IMR-90 (cell line): ENCODE data around the gene KIR3DL1. TPM values are rescaled to one million over a fixed set of nuclear protein-coding genes. Genes with fewer than 3 reads are reported as not detected.
"Not testable (repeated sequence)": the region's sequence is repeated elsewhere in the genome, so short reads cannot be mapped to it uniquely, and the experiment has no call there.

Source experiments
- ATAC-seq: fragments of 200-7000 bp; cut with Tn5 transposase; 2 replicates; pipeline ENCODE4 v1.9.1; 2020; ENCODE audit warnings: low read depth, mild to moderate bottlenecking, moderate library complexity
- BruUV-seq: library from RNA; stranded (reverse); fragments of 400-500 nt; replicated peaks from 2 replicates; lab custom pipeline; 2021; lab: Mats Ljungman, UMichigan
- CTCF ChIA-PET: fragments of 300-600 bp; formaldehyde crosslinking; extraction: SDS; loops from one replicate; lab custom pipeline; 2021; ENCODE audit warnings: antibody characterized with exemption; lab: Yijun Ruan, JAX
- POLR2A ChIA-PET: fragments of 300-600 bp; sonication (Branson Sonifier 250); formaldehyde crosslinking; loops from one replicate; lab custom pipeline; 2022; ENCODE audit warnings: antibody characterized with exemption; ENCODE audit not compliant: unreplicated experiment; lab: Charles Lee
- DNase-seq: peaks from one replicate; pipeline ENCODE4 v3.0.0; 2013
- H2AFZ ChIP-seq: replicated peaks from 2 replicates; pipeline ENCODE3; 2013; ENCODE audit warnings: low read length, mild to moderate bottlenecking; ENCODE audit not compliant: poor library complexity
- H2AK5ac ChIP-seq: 2 replicates; pipeline ENCODE4 v1.6.1; 2013; ENCODE audit warnings: low read depth, low read length, inconsistent platforms
- H2AK9ac ChIP-seq: replicated peaks from 2 replicates; pipeline ENCODE3; 2013; ENCODE audit warnings: mild to moderate bottlenecking, low read depth, low read length, moderate library complexity; ENCODE audit not compliant: poor library complexity
- H2BK120ac ChIP-seq: 2 replicates; pipeline ENCODE4 v1.6.1; 2013; ENCODE audit warnings: low read depth, low read length, inconsistent platforms
- H2BK15ac ChIP-seq: 3 replicates; pipeline ENCODE4 v1.6.1; 2013; ENCODE audit warnings: low read depth, low read length, inconsistent platforms
- H2BK20ac ChIP-seq: 2 replicates; pipeline ENCODE4 v1.6.1; 2013; ENCODE audit warnings: low read depth, mild to moderate bottlenecking, inconsistent platforms, low read length, moderate library complexity
- H2BK5ac ChIP-seq: 2 replicates; pipeline ENCODE4 v1.6.1; 2013; ENCODE audit warnings: mild to moderate bottlenecking, low read depth, low read length, inconsistent platforms; ENCODE audit not compliant: poor library complexity, severe bottlenecking
- H3K14ac ChIP-seq: replicated peaks from 2 replicates; pipeline ENCODE4 v1.6.1; 2013; ENCODE audit warnings: low read depth, low read length, inconsistent platforms
- H3K18ac ChIP-seq: 2 replicates; pipeline ENCODE4 v1.6.1; 2013; ENCODE audit warnings: low read depth, low read length, control low read depth
- H3K23ac ChIP-seq: 2 replicates; pipeline ENCODE4 v1.6.1; 2013; ENCODE audit warnings: low read depth, low read length, inconsistent platforms
- H3K27ac ChIP-seq: 2 replicates; pipeline ENCODE4 v1.5.1; 2013; ENCODE audit warnings: mild to moderate bottlenecking, control low read depth, low read length; ENCODE audit not compliant: insufficient read depth
- H3K27me3 ChIP-seq: 2 replicates; pipeline ENCODE4 v1.6.1; 2013; ENCODE audit warnings: low read length; ENCODE audit not compliant: control insufficient read depth, insufficient read depth
- H3K36me3 ChIP-seq: 2 replicates; pipeline ENCODE4 v1.6.1; 2013; ENCODE audit warnings: low read length, mixed read lengths; ENCODE audit not compliant: control insufficient read depth, insufficient read depth
- H3K4ac ChIP-seq: 2 replicates; pipeline ENCODE4 v1.6.1; 2013; ENCODE audit warnings: low read depth, low read length, inconsistent platforms
- H3K4me1 ChIP-seq: 2 replicates; pipeline ENCODE4 v1.6.1; 2013; ENCODE audit warnings: low read length, mixed read lengths; ENCODE audit not compliant: control insufficient read depth, insufficient read depth
- H3K4me2 ChIP-seq: 2 replicates; pipeline ENCODE4 v1.6.1; 2013; ENCODE audit warnings: low read depth, mild to moderate bottlenecking, control low read depth, low read length, moderate library complexity
- H3K4me3 ChIP-seq: 2 replicates; pipeline ENCODE4 v1.5.1; 2013; ENCODE audit warnings: low read depth, mild to moderate bottlenecking, control low read depth, low read length, moderate library complexity; ENCODE audit not compliant: insufficient read depth
- H3K56ac ChIP-seq: 2 replicates; pipeline ENCODE4 v1.6.1; 2013; ENCODE audit warnings: low read length, inconsistent platforms; ENCODE audit not compliant: insufficient read depth; ENCODE audit errors: extremely low read depth
- H3K79me1 ChIP-seq, 2 experiments: 2 replicates each; pipeline ENCODE4 v1.6.1; 2013; ENCODE audit warnings: low read length in 2 of 2, inconsistent platforms in 1 of 2, low read depth in 1 of 2
- H3K9ac ChIP-seq: 2 replicates; pipeline ENCODE4 v1.6.1; 2013; ENCODE audit warnings: low read depth, low read length, control low read depth
- H3K9me1 ChIP-seq: 2 replicates; pipeline ENCODE4 v1.6.1; 2013; ENCODE audit warnings: low read length, inconsistent platforms; ENCODE audit not compliant: insufficient read depth
- H3K9me3 ChIP-seq: 2 replicates; pipeline ENCODE4 v1.6.1; 2013; ENCODE audit warnings: low read length; ENCODE audit not compliant: control insufficient read depth, insufficient read depth
- H4K20me1 ChIP-seq: 2 replicates; pipeline ENCODE4 v1.6.1; 2013; ENCODE audit warnings: low read length, inconsistent platforms; ENCODE audit not compliant: insufficient read depth
- H4K5ac ChIP-seq: 2 replicates; pipeline ENCODE4 v1.6.1; 2013; ENCODE audit warnings: mild to moderate bottlenecking, low read depth, low read length, control low read depth
- H4K8ac ChIP-seq, 2 experiments: 2 replicates each; pipeline ENCODE4 v1.6.1; 2013; ENCODE audit warnings: low read depth in 2 of 2, low read length in 2 of 2, control low read depth in 1 of 2, inconsistent platforms in 1 of 2
- H4K91ac ChIP-seq: 2 replicates; pipeline ENCODE4 v1.6.1; 2013; ENCODE audit warnings: low read depth, low read length, inconsistent platforms; ENCODE audit not compliant: insufficient read depth
- WGBS, 2 experiments: methylation state at CpG; one replicate each; pipeline versions ENCODE4 v1.1.5 to v1.1.7; 2013; ENCODE audit warnings: missing lambda C conversion rate in 2 of 2; ENCODE audit not compliant: insufficient read length in 1 of 2; ENCODE audit errors: extremely low coverage in 2 of 2; 5-methylcytosine and 5-hydroxymethylcytosine counted together
- dilution Hi-C: fragments of 300-500 bp; cut with HindIII; formaldehyde crosslinking; loops from one replicate; pipeline ENCODE4 v1.14.3; 2018; ENCODE audit warnings: low sequenced_read_pairs; ENCODE audit not compliant: unreplicated experiment
- in situ Hi-C: fragments of 300-500 bp; cut with MboI; formaldehyde crosslinking; loops from 3 replicates; pipeline ENCODE4 v1.14.3; 2019; ENCODE audit warnings: low sequenced_read_pairs, inconsistent platforms, mixed read lengths
- intact Hi-C: fragments of 100-400 bp; cut with micrococcal nuclease; formaldehyde crosslinking; loops from 2 replicates; pipeline ENCODE4 v1.10.0; 2022
- polyA plus RNA-seq, 3 experiments: library from polyadenylated mRNA; depleted of rRNA; stranded (reverse); fragments of >200 nt; gene quantifications; 2 replicates each; pipeline ENCODE4 v1.2.3, GENCODE V29; 2012; ENCODE audit warnings: low replicate concordance in 1 of 3
- total RNA-seq: library from RNA; depleted of rRNA; stranded (reverse); fragments of >200 nt; gene quantifications from 2 replicates; pipeline ENCODE4 v1.2.3, GENCODE V29; 2012

Gene KIR3DL1
- total and polyA plus RNA-seq, 2 of the 4 experiments (the other 2 are of a cell fraction), result not detected

DNA sequence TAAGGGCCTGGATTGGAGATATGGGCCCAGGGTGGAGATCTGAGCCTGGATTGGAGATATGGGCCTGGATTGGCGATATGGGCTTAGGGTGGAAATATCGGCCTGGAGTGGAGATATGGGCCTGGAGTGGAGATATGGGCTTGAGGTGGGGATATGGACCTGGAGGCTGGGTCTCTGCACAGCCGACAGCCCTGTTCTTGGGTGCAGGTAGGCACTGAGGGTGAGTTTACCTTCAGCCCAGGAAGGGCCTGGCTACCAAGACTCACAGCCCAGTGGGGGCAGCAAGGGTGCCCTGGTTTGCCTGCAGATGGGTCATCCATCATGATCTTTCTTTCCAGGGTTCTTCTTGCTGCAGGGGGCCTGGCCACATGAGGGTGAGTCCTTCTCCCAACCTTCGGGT, 45.8 kb upstream of the KIR3DL1 start:
- H3K27me3 ChIP-seq, H3K4me3 ChIP-seq, H4K8ac ChIP-seq, H4K91ac ChIP-seq, ATAC-seq, POLR2A ChIA-PET, H4K5ac ChIP-seq, H3K4ac ChIP-seq, H2AK9ac ChIP-seq, dilution Hi-C loops, H3K79me1 ChIP-seq, H3K4me2 ChIP-seq, H3K27ac ChIP-seq, intact Hi-C loops, H3K56ac ChIP-seq, H2AK5ac ChIP-seq, H2AFZ ChIP-seq, H2BK120ac ChIP-seq, H3K4me1 ChIP-seq, H2BK15ac ChIP-seq, CTCF ChIA-PET, H2BK5ac ChIP-seq, H3K36me3 ChIP-seq, BruUV-seq, H3K9me3 ChIP-seq, H3K18ac ChIP-seq, H3K23ac ChIP-seq, H4K20me1 ChIP-seq, H2BK20ac ChIP-seq, H3K9me1 ChIP-seq, H3K9ac ChIP-seq, in situ Hi-C loops, DNase-seq, H3K14ac ChIP-seq: not testable (repeated sequence)
- WGBS, 2 experiments, result no CpG with 5 or more reads among the region's 4 CpGs

DNA sequence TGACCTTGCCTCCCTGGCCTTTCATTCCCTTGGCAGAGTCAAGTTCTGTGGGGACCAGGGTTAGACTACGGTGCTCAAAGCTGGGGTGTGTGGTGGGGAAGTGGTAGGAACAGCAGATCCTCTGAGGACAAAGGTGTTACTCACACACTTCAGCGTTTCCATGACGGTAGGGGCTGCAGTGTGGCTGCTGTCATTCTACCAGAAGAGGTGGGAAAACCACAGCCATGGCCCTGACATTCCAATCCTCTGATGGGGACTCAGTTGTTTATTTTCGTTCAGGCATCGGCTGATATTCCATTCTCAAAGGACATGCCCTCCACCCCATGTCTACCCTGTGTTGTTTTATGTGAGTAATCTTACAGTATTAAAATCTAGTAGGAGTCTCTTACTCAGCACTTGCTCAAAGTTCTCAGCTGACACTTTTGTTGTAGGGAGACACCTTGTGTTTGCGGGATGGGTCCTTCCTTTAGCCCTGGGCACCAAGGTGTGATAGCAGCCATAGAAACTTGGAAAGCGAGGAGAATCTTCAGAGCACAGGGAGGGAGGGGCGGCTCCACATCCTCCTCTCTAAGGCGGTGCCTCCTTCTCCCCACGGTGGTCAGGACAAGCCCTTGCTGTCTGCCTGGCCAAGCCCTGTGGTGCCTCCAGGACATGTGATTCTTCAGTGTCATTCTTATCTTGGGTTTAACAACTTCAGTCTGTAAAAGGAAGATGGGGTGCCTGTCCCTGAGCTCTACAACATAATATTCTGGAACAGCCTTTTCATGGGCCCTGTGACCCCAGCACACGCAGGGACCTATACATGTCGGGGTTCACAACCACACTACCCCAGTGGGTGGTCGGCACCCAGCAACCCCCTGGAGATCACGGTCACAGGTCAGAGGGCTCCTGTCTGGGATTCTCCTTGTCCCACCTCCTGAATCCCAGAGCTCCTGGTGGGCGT, 45.0 kb upstream of the KIR3DL1 start:
- H4K8ac ChIP-seq, H3K4me1 ChIP-seq, H4K20me1 ChIP-seq, H2AK5ac ChIP-seq, H2AK9ac ChIP-seq, H3K9ac ChIP-seq, H3K36me3 ChIP-seq, ATAC-seq, intact Hi-C loops, H4K91ac ChIP-seq, H3K23ac ChIP-seq, H3K27ac ChIP-seq, H3K18ac ChIP-seq, H3K79me1 ChIP-seq, DNase-seq, H3K4me2 ChIP-seq, H3K4ac ChIP-seq, H3K14ac ChIP-seq, H2BK120ac ChIP-seq, dilution Hi-C loops, H3K56ac ChIP-seq, H3K9me1 ChIP-seq, POLR2A ChIA-PET, H2BK15ac ChIP-seq, H2BK5ac ChIP-seq, H3K4me3 ChIP-seq, H3K27me3 ChIP-seq, BruUV-seq, CTCF ChIA-PET, H2BK20ac ChIP-seq, in situ Hi-C loops, H2AFZ ChIP-seq, H4K5ac ChIP-seq, H3K9me3 ChIP-seq: not testable (repeated sequence)
- WGBS, 2 experiments, result no CpG with 5 or more reads among the region's 15 CpGs
